EH (cell line): ENCODE measurements around the gene ACSL3.
A peak's percentile ranks its signal among the peaks of the same experiment; 100 is the strongest.
"Not testable (repeated sequence)": the region's sequence is repeated elsewhere in the genome, so short reads cannot be mapped to it uniquely, and the experiment has no call there.

Source experiments
- DNase-seq: peaks from one replicate; pipeline ENCODE4 v3.0.0-alpha.2; 2015; ENCODE audit warnings: low read depth

Gene ACSL3

GRCh38 chr2:222912117-222912516, 51.3 kb downstream of the ACSL3 start:
- DNase-seq, result peak; percentile 36

GRCh38 chr2:222912776-222913175, 51.9 kb downstream of the ACSL3 start:
- DNase-seq, result no peak

- DNase-seq, result peak; percentile 42
Observed at GRCh38 chr2:222915092-222915957, 54.5 kb downstream of the ACSL3 start.

GRCh38 chr2:222916229-222917197, 55.7 kb downstream of the ACSL3 start:
- DNase-seq, result no peak

GRCh38 chr2:222917212-222917611, 56.4 kb downstream of the ACSL3 start:
- not testable (repeated sequence) for DNase-seq

GRCh38 chr2:222919841-222920526, 59.1 kb downstream of the ACSL3 start:
- peak; percentile 97 for DNase-seq

- DNase-seq, result no peak
Observed at GRCh38 chr2:222920657-222921186, 59.9 kb downstream of the ACSL3 start.

- DNase-seq, result no peak
Observed at GRCh38 chr2:222922019-222922800, 61.4 kb downstream of the ACSL3 start.

- no peak for DNase-seq
Observed at GRCh38 chr2:222926915-222927314, 66.1 kb downstream of the ACSL3 start.

GRCh38 chr2:222927600-222927999, 66.8 kb downstream of the ACSL3 start:
- DNase-seq, result no peak

GRCh38 chr2:222928335-222928734, 67.5 kb downstream of the ACSL3 start:
- no peak for DNase-seq

- DNase-seq, result no peak
Observed at GRCh38 chr2:222930862-222931261, 70.0 kb downstream of the ACSL3 start.

- no peak for DNase-seq
Observed at GRCh38 chr2:222931659-222932058, 70.8 kb downstream of the ACSL3 start.

GRCh38 chr2:222933458-222933857, 72.6 kb downstream of the ACSL3 start:
- DNase-seq, result no peak

GRCh38 chr2:222935688-222936298, 75.0 kb downstream of the ACSL3 start:
- DNase-seq, result no peak

- no peak for DNase-seq
Observed at GRCh38 chr2:222936705-222937104, 75.9 kb downstream of the ACSL3 start.

- no peak for DNase-seq
Observed at GRCh38 chr2:222938327-222938726, 77.5 kb downstream of the ACSL3 start.

GRCh38 chr2:222939208-222939856, 78.5 kb downstream of the ACSL3 start:
- peak; percentile 78 for DNase-seq

GRCh38 chr2:222939979-222940378, 79.1 kb downstream of the ACSL3 start:
- no peak for DNase-seq

- DNase-seq, result peak; percentile 58
Observed at GRCh38 chr2:222941510-222942032, 80.7 kb downstream of the ACSL3 start.
